ENCODE data around the gene IKZF1.
A peak's percentile ranks its signal among the peaks of the same experiment; 100 is the strongest.
"Not testable (repeated sequence)": the region's sequence is repeated elsewhere in the genome, so short reads cannot be mapped to it uniquely, and the experiment has no call there.

Gene IKZF1

DNA sequence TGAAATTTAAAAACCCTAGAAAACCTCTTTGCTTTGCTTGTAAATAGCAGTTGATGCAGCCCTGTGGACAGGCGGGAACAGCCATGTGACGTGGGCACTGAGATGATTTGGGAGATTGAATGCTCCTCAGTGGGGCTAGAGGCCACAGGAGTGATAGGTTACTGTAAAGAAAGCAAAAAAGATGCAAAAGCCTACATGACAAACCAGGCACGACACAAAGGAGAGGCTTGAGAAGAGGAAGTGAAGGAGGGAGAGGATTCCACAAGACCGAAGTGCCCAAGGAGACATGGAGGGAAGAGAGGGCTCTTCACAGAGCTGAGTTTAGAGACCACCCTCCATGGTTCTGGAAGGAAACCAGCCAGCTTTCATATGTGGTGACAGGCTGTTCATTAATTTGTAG lies 25.7 kb downstream of the IKZF1 start:
- no peak for DNase-seq (ENCODE audit: extremely low spot score, insufficient read length, low read depth)
- FAIRE-seq: no peak

DNA sequence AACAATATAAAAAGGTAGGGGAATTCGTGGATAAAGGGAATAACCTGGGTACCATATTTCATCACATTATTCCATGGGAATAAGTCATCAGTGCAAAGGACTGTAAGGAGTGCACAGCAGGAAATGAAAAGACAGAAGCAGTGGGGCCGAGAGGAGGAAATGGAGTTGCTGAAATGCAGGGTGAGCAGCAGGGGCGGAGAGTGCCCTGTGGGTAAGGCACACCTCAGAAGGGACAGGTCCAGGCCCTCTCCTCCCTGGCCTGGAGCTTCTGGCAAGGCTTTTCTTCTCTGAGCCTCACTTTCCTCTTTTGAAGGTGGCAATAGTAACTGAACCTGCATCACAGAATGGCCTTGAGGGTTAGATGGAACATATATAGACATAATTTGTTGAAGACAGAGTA lies 26.2 kb downstream of the IKZF1 start:
- DNase-seq (ENCODE audit: extremely low spot score, insufficient read length, low read depth) (no peak), FAIRE-seq (peak; percentile 74)

DNA sequence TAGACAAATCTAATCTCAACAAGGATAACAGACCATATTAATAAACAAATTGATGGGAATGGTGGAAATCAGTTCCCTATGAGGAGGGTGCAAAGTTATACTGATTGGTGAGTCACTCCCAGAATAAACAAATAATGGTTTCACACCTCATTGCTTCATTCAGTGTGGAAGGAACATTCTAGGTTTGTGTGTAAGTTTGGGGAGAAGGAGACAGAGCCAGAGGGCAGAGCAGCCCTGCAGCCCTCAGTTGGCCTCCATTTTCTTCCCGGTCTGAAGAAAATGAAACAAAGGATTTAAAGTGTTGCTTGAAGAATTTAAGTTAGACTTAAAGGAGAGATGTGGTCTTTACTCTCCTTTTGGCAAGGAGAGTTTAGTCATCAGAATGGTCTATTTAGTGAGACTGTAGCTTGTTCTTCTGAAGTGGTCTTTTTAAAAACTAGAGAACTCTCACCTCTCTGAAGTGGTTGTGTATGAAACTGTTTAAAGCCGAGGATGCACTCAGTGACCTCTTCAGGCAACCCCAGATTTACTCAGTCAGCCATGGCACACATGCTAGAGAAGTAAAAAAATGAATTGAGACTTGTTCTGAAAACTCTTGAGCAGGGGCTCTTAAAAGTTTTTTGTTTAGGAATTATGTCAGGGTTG lies 27.2 kb downstream of the IKZF1 start:
- no peak for DNase-seq (ENCODE audit: extremely low spot score, insufficient read length, low read depth)

DNA sequence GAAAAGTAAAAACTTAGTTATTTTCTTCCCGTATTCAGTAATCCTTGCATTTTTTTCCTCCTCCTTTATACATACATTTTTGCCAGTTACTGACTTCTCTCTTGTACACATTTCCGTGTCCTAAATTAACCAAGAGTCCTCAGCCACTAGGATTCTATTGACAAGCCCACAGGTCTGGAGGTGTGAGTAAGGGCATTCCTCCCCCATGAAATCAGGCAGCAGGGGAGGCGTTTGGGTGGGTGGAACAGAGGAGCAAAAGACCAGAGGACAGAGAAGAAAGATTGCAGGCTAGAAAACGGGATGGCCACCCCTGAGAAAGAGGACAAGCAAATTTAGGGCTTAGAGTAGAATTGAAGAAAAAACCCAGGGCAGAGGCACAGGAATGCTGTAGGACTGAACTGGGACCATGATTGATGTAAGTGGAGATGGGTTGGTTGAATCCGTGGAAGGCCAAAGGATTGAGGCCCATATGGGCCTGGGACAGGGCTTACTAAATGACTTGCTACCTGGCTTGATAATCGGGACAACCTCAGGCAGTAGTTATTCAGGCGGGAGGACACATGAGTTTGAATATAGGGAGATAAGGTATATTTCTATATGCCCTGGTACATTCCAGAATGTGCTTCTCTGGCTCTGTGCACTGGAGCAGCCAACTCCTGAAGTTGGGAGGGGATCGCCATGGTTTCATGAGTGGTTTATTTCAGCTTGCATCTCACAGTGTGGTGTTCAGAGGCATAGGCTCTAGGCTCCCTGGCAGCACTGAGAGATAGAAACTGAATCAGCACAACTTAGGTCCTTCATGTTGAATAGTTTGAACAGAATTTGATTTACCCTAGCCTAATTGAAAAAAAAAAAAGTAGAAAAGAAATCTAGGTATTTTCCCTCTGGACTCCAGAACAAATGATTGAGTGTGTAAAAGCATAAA lies 28.0 kb downstream of the IKZF1 start:
- FAIRE-seq (no peak), DNase-seq (ENCODE audit: extremely low spot score, insufficient read length, low read depth) (no peak)

More for the DNA sequence above, 27.2 kb downstream of the IKZF1 start:
- no peak for FAIRE-seq

DNA sequence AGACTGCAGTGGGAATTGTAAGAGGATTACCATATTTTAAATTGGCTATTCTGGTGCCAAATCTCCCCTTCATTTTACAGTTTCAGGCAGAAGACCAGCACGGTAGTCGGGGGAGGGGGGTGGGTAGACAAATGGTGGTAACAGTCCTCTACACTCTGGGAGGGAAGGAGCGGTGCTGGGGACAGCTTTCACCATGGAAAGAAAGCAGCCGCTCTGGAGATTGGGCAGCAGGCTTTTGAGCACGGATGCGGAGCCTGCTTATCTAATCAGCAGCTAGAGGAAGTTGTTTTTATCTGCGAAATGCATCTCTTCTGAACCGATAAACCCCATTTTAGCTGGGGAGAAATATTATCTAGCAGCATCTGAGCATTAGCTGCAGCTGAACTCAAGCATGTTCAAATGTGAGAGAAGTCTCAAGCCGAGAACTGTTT lies 28.7 kb downstream of the IKZF1 start:
- FAIRE-seq (no peak), DNase-seq (ENCODE audit: extremely low spot score, insufficient read length, low read depth) (no peak)

DNA sequence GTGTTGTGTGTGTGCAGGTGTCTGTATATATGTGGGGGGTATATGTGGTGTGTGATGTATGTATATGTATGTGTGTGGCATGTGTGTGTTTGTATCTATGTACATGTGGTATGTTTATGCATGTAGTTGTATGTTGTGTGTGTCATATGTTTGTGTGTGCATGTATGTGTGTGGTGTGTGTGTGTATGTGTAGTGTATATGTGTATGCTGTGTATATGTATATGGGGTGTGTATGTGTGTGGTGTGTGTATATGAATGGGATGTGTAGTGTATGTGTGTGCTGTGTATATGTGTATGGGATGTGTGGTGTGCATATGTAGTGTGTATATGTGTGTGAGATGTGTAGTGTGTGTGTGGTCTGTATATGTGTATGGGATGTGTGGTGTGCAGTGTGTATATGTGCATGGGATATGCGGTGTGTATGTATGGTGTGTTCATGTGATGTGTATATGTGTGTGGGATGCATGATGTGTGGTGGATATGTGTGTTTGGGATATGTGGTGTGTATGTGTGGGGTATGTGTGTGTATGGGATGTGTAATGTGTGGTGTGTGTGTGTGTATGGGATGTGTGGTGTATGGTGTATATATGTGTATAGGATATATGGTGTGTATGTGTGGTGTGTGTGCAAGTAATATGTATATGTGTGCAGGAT lies 30.0 kb downstream of the IKZF1 start:
- no peak for FAIRE-seq
- no peak for DNase-seq (ENCODE audit: extremely low spot score, insufficient read length, low read depth)

DNA sequence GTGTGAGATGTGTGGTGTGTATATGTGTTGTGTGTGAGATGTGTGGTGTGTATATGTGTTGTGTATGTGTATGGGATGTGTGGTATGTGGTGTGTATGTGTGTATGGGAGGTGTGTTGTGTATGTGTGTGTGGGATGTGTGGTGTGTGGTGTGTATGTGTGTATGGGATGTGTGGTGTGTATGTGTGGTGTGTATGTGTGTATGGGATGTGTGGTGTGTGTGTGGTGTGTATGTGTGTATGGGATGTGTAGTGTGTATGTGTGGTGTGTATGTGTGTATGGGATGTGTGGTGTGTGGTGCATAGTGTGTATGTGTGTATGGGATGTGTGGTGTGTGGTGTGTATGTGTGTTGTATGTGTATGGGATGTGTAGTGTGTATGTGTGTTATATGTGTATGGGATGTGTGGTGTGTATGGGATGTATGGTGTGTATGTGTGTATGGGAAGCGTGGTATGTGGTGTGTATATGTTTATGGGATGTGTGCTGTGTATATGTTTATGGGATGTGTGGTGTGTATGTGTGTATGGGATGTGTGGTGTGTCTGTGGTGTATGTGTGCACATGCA lies 30.8 kb downstream of the IKZF1 start:
- DNase-seq (ENCODE audit: extremely low spot score, insufficient read length, low read depth) (no peak), FAIRE-seq (no peak)

DNA sequence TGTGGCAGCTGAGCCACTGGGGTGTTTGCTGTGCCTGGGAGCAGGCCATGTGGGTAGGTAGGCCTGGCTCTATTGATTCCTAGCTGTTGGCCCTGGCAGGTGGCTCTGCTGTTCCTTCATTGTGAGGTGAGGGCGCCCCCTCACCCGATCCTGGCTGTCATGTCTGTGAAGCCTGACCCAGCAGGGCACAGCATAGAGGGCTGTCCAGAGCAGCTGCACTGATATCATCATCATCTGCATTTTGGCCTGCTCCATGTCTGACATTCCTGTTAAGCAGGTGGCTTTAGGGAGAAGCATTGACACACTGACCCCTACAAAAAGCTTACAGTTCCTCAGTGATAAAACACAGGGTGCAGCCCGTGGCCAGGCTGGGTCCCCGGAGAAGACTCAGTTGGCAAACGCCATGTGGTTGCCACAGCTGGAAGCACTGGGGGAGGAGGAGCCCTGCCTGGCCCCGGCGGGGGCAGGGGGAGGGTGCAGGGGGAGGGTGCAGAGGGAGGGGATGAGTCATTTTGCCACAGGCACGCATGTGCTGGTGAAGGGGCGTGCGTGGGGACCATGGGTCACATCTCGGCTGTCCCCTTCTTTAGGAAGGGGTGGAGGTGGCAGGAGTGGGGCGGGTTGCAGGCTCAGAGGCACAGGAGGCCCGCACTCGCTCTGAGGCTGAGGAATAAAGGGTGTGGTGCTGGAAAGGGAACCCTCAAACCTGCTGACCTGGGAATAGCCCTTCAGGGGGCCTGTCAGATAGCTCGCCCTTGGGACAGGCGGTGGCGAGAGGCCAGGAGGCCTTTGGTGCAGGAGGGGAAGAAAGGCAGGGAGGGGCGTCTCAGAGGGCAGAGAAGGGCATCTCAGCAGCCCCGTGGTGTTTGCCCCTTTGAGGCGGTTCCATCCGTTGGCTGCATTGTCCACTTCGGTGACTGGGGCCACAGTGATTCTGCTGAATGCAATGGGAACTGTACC lies 31.6 kb downstream of the IKZF1 start:
- DNase-seq (ENCODE audit: extremely low spot score, insufficient read length, low read depth): no peak
- no peak for FAIRE-seq

DNA sequence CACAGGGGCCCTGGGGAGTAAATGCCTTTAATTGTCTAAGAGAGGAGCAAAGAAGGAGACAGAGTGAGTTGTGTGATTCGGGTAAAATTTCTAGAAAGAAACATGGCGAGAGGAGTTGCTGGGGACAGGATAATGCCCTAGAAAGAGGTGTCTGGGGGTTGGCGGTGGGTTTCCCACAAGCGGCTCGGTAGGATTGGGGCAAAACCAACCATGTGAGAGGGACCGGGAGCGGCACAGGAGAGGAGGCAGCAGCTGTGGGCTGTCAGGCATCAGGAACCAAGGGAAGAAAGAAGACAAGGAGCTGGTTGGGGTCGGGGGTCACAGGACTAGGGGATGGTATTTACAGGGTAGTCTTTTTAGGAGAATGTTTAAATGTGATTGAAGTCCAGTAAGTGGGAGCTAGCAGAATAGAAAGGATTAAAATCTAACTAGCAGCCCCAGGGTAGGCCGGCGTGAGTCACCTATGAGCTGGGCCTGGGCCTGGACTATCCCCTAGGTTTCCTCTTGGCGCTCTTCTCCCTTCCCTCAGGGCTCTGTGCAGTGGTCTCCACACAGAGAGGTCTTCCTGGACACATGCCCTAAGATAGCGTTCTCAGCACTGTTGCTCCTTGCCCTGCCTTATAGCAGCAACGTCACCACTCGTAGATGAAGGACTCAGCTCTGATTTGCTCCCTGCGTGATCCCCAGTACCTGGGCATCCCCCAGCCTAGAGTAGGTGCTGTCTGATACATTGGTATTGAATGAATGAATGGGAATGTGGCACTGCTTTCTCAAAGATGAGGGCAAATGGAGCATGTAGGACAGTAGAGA lies 32.6 kb downstream of the IKZF1 start:
- DNase-seq (ENCODE audit: extremely low spot score, insufficient read length, low read depth): no peak
- FAIRE-seq: no peak

DNA sequence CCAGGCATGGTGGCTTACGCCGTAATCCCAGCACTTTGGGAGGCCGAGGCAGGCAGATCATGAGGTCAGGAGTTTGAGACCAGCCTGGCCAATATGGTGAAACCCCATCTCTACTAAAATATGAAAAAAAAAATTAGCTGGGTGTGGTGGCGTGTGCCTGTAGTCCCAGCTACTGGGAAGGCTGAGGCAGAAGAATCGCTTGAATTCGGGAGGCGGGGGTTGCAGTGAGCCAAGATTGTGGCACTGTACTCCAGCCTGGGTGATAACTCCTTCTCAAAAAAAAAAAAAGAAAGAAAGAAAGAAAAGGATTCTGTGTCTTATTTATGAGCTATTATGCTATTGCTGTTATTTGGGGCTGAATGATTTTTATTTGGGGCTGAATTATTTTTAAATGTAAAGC lies 35.0 kb downstream of the IKZF1 start:
- not testable (repeated sequence) for FAIRE-seq; DNase-seq (ENCODE audit: extremely low spot score, insufficient read length, low read depth)

DNA sequence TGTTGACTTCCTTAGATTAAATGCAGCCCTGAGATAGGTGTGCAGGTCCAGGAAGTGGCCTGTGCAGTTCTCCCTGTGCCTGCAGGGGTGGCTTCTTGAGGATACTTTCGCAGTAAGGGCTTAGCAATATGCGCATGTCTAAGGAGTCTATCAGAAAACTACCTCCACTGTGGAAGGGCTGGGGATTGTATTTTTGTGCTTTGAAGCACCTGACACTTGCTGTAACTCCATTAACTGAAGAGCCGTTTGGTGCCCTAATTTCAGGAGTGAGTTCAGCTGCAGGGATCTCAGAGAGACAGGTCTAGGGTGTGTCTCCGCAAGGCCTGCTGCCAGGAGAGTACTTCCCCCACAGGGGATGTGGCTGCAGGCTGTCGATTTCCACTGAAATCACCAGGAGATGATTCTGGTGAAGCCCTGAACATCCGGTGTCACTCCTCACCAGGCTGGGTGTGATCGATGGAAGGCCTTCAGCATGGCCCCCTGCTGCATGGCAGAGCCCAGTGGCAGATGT lies 35.5 kb downstream of the IKZF1 start:
- DNase-seq (ENCODE audit: extremely low spot score, insufficient read length, low read depth) (no peak), FAIRE-seq (no peak)

DNA sequence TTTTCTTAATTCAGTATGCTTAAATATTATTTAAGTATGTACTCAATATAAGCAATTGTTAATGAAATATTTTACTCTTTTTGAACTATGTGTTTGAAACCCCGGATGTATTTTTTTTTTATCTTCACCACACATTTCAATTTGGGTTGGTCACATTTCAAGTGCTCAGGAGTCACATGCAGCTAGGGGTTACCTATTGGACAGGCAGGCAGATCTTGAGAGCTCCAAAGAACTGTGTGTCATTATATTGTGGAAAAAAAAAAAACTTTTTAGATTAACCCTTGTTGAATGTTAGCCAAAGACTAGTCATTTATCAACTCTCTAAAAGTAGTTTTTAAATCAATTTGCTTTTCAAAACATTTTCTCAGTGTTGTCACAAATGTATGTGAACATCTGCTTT lies 37.2 kb downstream of the IKZF1 start:
- DNase-seq (ENCODE audit: extremely low spot score, insufficient read length, low read depth) (no peak), FAIRE-seq (no peak)

DNA sequence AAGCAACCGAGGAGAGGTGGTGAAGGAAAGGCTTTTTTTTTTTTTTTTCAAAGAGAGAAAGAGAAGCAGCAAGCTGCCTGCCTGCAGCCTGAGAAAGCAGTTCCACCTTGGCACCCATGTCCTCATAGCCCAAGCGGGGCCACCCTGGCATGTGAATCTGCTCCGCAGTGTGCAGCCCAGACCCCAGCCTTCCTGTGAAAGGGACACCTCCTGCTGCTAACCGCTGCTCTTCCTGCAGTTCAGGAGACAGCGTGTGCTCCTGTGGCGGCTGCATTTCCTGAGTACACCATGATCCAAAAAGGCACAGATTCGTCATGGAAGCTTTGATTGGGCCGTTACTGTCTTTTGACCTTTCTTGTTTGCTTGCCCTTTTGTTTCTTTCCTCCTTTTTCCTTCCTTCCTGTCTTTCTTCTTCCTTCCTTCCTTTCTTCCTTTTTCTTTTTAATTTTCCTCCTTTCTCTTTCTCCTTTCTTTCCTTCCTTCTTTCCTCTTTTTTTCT lies 38.1 kb downstream of the IKZF1 start:
- FAIRE-seq: no peak

DNA sequence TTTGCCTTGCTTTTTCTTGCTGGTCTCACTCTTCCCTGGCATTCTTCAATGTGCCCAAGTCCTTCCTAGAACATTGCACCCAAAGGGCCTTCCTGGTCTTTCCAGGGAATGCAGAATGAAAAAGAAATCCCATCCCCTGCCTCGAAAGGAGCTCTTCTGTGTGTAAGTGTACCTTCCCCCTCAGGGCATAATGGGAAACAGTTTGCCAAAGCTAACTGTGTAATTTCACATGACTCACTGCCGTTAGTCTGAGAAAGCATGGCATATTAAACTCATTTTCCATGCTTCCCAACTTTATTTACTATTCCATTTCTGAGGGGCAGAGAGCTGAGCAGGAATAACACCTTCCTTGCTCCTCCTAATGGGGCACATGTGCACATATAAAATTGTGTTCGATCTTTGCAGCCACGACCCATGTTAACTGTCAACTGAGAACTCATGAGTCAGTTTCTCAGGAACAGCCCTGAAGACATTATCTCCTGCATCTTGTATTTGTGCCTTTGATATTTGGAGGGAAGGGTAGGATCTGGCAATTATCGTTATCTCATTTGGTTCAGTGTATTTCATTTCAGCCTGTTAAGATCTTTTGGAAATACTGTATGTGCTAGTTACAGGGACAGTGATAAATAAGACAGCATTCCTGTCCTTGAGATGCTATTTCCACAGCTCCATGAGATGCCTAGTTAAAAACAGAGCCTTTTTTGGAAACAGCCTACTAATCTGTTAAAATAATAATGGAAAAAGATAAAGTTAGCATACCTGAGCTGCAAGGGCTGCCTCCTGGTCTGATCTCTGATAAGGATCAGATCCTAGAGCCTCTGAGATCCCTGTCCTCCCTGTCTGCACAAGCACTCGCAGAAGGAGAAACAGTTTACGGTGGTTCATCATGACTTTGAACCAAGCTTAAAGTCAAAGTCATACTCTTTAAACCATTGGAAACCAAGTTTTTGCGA lies 42.3 kb downstream of the IKZF1 start:
- FAIRE-seq: no peak
- no peak for DNase-seq (ENCODE audit: extremely low spot score, insufficient read length, low read depth)

More for the DNA sequence above, 38.1 kb downstream of the IKZF1 start:
- no peak for DNase-seq (ENCODE audit: extremely low spot score, insufficient read length, low read depth)

DNA sequence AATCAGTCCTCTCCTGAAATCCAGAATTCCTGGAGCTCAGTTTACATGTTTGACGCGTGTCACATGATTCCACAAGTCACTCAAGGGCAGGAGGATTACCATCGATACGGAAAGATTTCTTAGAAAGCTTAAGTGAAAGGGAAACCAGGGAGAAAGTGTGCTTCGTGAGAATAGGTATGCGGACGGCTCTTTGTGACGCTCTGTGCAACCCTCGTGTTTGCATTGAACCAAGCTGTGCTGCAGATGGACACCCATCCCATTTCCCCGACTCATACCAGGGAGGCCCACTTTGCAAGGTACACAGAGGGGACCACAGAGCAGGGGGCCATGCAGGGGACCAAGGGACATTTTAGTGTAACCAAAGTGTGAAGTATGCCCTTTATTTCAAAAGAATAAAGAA lies 43.2 kb downstream of the IKZF1 start:
- FAIRE-seq: no peak
- DNase-seq (ENCODE audit: extremely low spot score, insufficient read length, low read depth): no peak

DNA sequence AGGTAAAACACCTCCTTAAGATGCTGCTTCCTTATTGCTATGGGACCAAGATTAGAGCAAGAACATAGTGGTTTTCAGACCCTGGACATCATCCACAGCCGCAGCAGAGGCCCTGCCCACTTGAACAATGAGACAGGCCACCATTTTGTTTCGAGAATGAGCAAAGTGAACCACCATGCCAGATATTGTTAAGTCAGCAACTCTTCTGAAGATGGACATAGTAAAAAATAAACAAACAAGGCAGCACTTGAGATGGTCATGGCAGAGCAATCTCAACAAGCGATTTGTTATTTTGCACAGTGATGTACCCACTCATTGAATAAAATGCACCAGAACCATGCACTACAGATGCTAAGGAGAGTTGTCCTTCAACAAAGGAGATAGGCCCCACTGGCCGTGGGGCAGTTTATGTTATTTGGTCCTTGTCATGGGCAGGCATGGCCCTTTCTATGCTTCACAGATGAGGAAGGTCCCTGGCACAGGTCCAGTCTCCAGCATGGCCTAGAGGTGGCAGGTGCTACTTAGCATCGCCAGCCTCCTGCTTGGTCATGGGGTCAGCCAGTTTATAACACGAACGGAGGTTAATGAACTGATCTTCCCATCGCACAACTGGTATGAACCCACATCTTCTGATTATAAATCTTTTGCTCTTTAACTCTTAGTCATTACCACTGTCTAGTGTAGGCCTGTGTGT lies 44.1 kb downstream of the IKZF1 start:
- DNase-seq (ENCODE audit: extremely low spot score, insufficient read length, low read depth): no peak
- FAIRE-seq: peak; percentile 57

DNA sequence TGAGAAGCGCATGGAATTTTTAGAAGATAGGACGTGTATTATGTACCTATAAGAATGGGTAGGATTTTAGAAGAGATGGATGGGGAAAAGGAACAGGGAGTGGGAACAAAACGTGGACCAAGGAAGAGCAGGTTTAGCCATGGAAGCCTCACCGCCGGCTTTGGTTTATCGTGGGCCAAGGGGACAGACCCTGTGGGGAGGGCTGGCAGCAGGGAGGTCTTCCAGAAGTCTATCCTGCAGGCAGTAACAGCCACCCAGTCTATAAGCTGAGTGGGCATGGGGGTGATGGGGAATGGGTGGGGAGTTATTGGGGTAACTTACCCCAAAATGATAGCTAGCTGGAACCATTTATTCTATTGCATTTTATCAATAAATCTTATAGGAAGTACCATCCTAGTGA lies 44.9 kb downstream of the IKZF1 start:
- FAIRE-seq (no peak), DNase-seq (ENCODE audit: extremely low spot score, insufficient read length, low read depth) (no peak)
